Uterus (tissue), 4 donors: Measurements from ENCODE around the gene SRGN. TPM values are rescaled to one million over a fixed set of nuclear protein-coding genes. Genes with fewer than 3 reads are reported as not detected.
"Not testable (repeated sequence)": the region's sequence is repeated elsewhere in the genome, so short reads cannot be mapped to it uniquely, and the experiment has no call there.

Source experiments
- DNase-seq, 2 donors: peaks; one replicate each; pipeline ENCODE4 v3.0.0-alpha.2; 2019 to 2020
- H3K27ac ChIP-seq, 2 donors: fragments of 200-600 bp; sonication (generic); 1 replicate in 1 of 2; 2 replicates in 1 of 2; pipeline ENCODE4 v1.5.1; 2016 to 2018
- H3K27me3 ChIP-seq, 2 donors: fragments of 200-600 bp; sonication (generic); one replicate each; pipeline ENCODE4 v1.5.1; 2018 to 2019; ENCODE audit warnings: control low read depth in 1 of 2
- H3K36me3 ChIP-seq, 2 donors: fragments of 200-600 bp; sonication (generic); one replicate each; pipeline ENCODE4 v1.5.1; 2019; ENCODE audit warnings: control low read depth in 1 of 2
- H3K4me1 ChIP-seq, 2 donors: fragments of 200-600 bp; sonication (generic); one replicate each; pipeline ENCODE4 v1.5.1; 2018 to 2019; ENCODE audit warnings: control low read depth in 1 of 2
- H3K4me3 ChIP-seq, 2 donors: fragments of 200-600 bp; sonication (generic); 1 replicate in 1 of 2; 2 replicates in 1 of 2; pipeline ENCODE4 v1.5.1; 2018 to 2019; ENCODE audit warnings: mild to moderate bottlenecking in 1 of 2
- H3K9me3 ChIP-seq, 2 donors: fragments of 200-600 bp; sonication (generic); one replicate each; pipeline ENCODE4 v1.5.1; 2019; ENCODE audit warnings: control low read depth in 1 of 2
- CTCF ChIP-seq, 4 experiments: fragments of 200-600 bp in 2 of 4; fragments of 450-650 bp in 2 of 4; sonication (generic) in 2 of 4; IDR thresholded peaks; one replicate each; pipeline ENCODE4 v1.5.1; 2016 to 2019; ENCODE audit warnings: antibody characterized with exemption in 4 of 4, mild to moderate bottlenecking in 2 of 4, moderate library complexity in 1 of 4
- POLR2A ChIP-seq, 2 donors: fragments of 450-650 bp; IDR thresholded peaks; one replicate each; pipeline ENCODE4 v1.6.1; 2016; ENCODE audit warnings: antibody characterized with exemption in 2 of 2, mild to moderate bottlenecking in 1 of 2, moderate library complexity in 1 of 2
- intact Hi-C: fragments of 100-400 bp; cut with DNase I; formaldehyde crosslinking; loops from one replicate; pipeline ENCODE4 v1.15.1; 2023; ENCODE audit warnings: low total_unique reads
- total RNA-seq, 4 donors: library from RNA; depleted of rRNA in 3 of 4; stranded (reverse); fragments of >200 nt in 3 of 4; gene quantifications; one replicate each; pipeline versions ENCODE4 v1.1.0 to v1.2.4, GENCODE V29; 2014 to 2023
- donor health status: DM: yes; HTN: yes; CAD: no.

SRGN gene
- total RNA-seq: 100 to 1,000 TPM in 2 of 4 donors, 10 to 100 TPM in 2; 36.9 to 281 (median 120) TPM

- Histone ChIP-seq H3K36me3 (no peaks in the 10 kb centered on the region), H3K27me3 (no peaks in the 10 kb centered on the region), H3K4me3 (peak within 1 kb of the TSS; percentile 13 to 30), H3K27ac (peak within 1 kb of the TSS; percentile 72 to 94), H3K9me3 (no peaks in the 10 kb centered on the region), H3K4me1 (no peaks in the 10 kb centered on the region)
- TF ChIP-seq CTCF (IDR thresholded peaks at IDR 0.05): no peak
- peak; percentile 61 to 82 for TF ChIP-seq POLR2A (IDR thresholded peaks at IDR 0.05)
- intact Hi-C loops: no loop called here
- peak; percentile 60 to 87 for DNase-seq
These were observed at the start of gene SRGN for GRCh38 chr10:69087590-69088470. Gene SRGN (plus strand): TSS chr10:69088103. CDS start chr10:69088158, 55 bp downstream.

GRCh38 chr10:69040904-69041303 lies 47.0 kb upstream of the SRGN start:
- H3K4me1 ChIP-seq, H3K27ac ChIP-seq, DNase-seq, H3K27me3 ChIP-seq, H3K4me3 ChIP-seq, intact Hi-C loops, H3K36me3 ChIP-seq, H3K9me3 ChIP-seq: not testable (repeated sequence)

GRCh38 chr10:69042417-69042816 lies 45.5 kb upstream of the SRGN start:
- Histone ChIP-seq H3K4me3 (no peak overlapping the region), H3K9me3 (no peaks in the 10 kb centered on the region), H3K27me3 (no peaks in the 10 kb centered on the region), H3K27ac (no peak overlapping the region), H3K4me1 (no peaks in the 10 kb centered on the region), H3K36me3 (no peaks in the 10 kb centered on the region)
- DNase-seq: no peak
- TF ChIP-seq POLR2A (IDR thresholded peaks at IDR 0.05) (no peak), CTCF (IDR thresholded peaks at IDR 0.05) (no peak)
- intact Hi-C loops: no loop called here

GRCh38 chr10:69042838-69043237 lies 45.1 kb upstream of the SRGN start:
- Histone ChIP-seq H3K4me3 (no peak overlapping the region), H3K27me3 (no peaks in the 10 kb centered on the region), H3K36me3 (no peaks in the 10 kb centered on the region), H3K27ac (no peak overlapping the region), H3K9me3 (no peaks in the 10 kb centered on the region), H3K4me1 (no peaks in the 10 kb centered on the region)
- intact Hi-C loops: no loop called here
- TF ChIP-seq POLR2A (IDR thresholded peaks at IDR 0.05) (no peak), CTCF (IDR thresholded peaks at IDR 0.05) (no peak)
- no peak for DNase-seq

- Histone ChIP-seq H3K9me3 (no peaks in the 10 kb centered on the region), H3K36me3 (no peaks in the 10 kb centered on the region), H3K4me1 (no peaks in the 10 kb centered on the region), H3K27ac (no peak overlapping the region), H3K27me3 (no peaks in the 10 kb centered on the region), H3K4me3 (no peak overlapping the region)
- no peak for TF ChIP-seq CTCF (IDR thresholded peaks at IDR 0.05)
- TF ChIP-seq POLR2A (IDR thresholded peaks at IDR 0.05): no peak
- DNase-seq: no peak
- intact Hi-C loops: no loop called here
These were observed 43.9 kb upstream of the SRGN start for GRCh38 chr10:69043931-69044531.
